ENCODE data around the gene HTR6. TPM values are rescaled to one million over a fixed set of nuclear protein-coding genes. Genes with fewer than 3 reads are reported as not detected.

HTR6 gene
- total and polyA plus RNA-seq, 2 of the 4 experiments (the other 2 are of a cell fraction): not detected

DNA sequence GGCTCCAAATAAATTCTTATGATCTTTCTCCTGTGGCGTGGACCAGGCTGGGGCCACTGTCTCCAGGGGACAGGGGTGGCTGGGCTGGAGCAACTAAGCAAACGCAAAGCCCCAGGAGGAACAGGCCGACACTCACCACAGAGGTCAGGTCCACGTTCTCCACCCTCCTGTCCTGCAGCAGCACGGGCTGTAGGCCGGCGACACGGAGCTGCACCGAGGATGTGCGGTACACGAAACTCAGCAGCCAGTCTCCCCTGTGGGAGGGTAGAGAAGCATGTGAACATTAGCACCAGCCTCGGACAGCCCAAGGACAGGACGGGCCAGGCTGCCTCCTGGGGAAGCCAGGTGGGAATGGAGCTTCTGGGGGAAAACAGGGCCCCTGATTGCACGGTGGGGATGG, 29.6 kb downstream of the HTR6 start:
- Histone ChIP-seq H4K5ac (ENCODE audit: low read depth, low read length) (no peak overlapping the region), H3K14ac (replicated peaks; ENCODE audit: low read depth, low read length) (no peak overlapping the region), H3K4me2 (ENCODE audit: low read depth, low read length) (no peak overlapping the region), H2BK15ac (ENCODE audit: low read depth, low read length) (no peak overlapping the region), H3K4me1 (ENCODE audit: control insufficient read depth, insufficient read depth, low read length) (no peaks in the 10 kb centered on the region), H3K23ac (ENCODE audit: low read depth, low read length) (no peak overlapping the region), H3K9me1 (ENCODE audit: insufficient read depth, low read length) (no peaks in the 10 kb centered on the region), H2AFZ (replicated peaks; ENCODE audit: low read length, poor library complexity) (no peak overlapping the region), H4K91ac (ENCODE audit: insufficient read depth, low read depth, low read length) (no peak overlapping the region), H3K27me3 (ENCODE audit: control insufficient read depth, insufficient read depth, low read length) (no peaks in the 10 kb centered on the region), H2BK20ac (ENCODE audit: low read depth, low read length) (no peak overlapping the region), H4K20me1 (ENCODE audit: insufficient read depth, low read length) (no peaks in the 10 kb centered on the region), H3K36me3 (ENCODE audit: control insufficient read depth, insufficient read depth, low read length) (peaks cover 14% of the 10 kb centered on the region; the same call in 1 of the 2 replicates), H3K9ac (ENCODE audit: low read depth, low read length) (no peak overlapping the region), H3K4me3 (ENCODE audit: insufficient read depth, low read depth, low read length) (no peak overlapping the region), H4K8ac (ENCODE audit: low read depth in 2 of 2, low read length in 2 of 2) (no peak overlapping the region), H3K56ac (ENCODE audit: extremely low read depth, insufficient read depth, low read length) (no peak overlapping the region), H3K79me1 (ENCODE audit: low read depth in 1 of 2, low read length in 2 of 2) (no peaks in the 10 kb centered on the region), H3K27ac (ENCODE audit: insufficient read depth, low read length) (no peak overlapping the region), H2BK5ac (ENCODE audit: low read depth, low read length, poor library complexity, severe bottlenecking) (no peak overlapping the region), H2BK120ac (ENCODE audit: low read depth, low read length) (no peak overlapping the region), H3K18ac (ENCODE audit: low read depth, low read length) (no peak overlapping the region), H2AK9ac (replicated peaks; ENCODE audit: low read depth, low read length, poor library complexity) (no peak overlapping the region), H2AK5ac (ENCODE audit: low read depth, low read length) (no peak overlapping the region), H3K9me3 (ENCODE audit: control insufficient read depth, insufficient read depth, low read length) (no peaks in the 10 kb centered on the region; the same call in 1 of the 2 replicates), H3K4ac (ENCODE audit: low read depth, low read length) (no peak overlapping the region)
- WGBS, 2 experiments (ENCODE audit: extremely low coverage in 2 of 2, insufficient read length in 1 of 2): 81% methylated on average over 7 of the region's 14 CpGs; no CpG with 5 or more reads in 1 of the 2 experiments
- ChIA-PET CTCF (interaction anchor here (0.5 to 2.3 kb wide), 2 partner anchors 10 to 15 kb away, joined by 4 to 7 read pairs; no protein-coding TSS in a partner anchor), POLR2A (ENCODE audit: unreplicated experiment) (no interaction called here)
- DNase-seq: no peak
- in situ Hi-C loops (cut with MboI; ENCODE audit: low sequenced_read_pairs) (no loop called here), intact Hi-C loops (cut with micrococcal nuclease) (no loop called here), dilution Hi-C loops (cut with HindIII; ENCODE audit: low sequenced_read_pairs, unreplicated experiment) (no loop called here)
- no peak for ATAC-seq (ENCODE audit: low read depth)
- no TSS peak for BruUV-seq (replicated peaks)
- TF ChIP-seq MAZ (IDR thresholded peaks at IDR 0.05; ENCODE audit: borderline replicate concordance, low read depth, low read length): no peak
- no peak for TF ChIP-seq BHLHE40 (IDR thresholded peaks at IDR 0.05; ENCODE audit: low read depth, low read length)
- no peak for TF ChIP-seq SMC3 (IDR thresholded peaks at IDR 0.05; ENCODE audit: low read depth, low read length)
- TF ChIP-seq, protein P1, sequence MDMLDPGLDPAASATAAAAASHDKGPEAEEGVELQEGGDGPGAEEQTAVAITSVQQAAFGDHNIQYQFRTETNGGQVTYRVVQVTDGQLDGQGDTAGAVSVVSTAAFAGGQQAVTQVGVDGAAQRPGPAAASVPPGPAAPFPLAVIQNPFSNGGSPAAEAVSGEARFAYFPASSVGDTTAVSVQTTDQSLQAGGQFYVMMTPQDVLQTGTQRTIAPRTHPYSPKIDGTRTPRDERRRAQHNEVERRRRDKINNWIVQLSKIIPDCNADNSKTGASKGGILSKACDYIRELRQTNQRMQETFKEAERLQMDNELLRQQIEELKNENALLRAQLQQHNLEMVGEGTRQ (IDR thresholded peaks at IDR 0.05; ENCODE audit: low read depth, low read length): no peak
